B cell (primary cell): Measurements from ENCODE around the gene FRMD6. TPM values are rescaled to one million over a fixed set of nuclear protein-coding genes. Genes with fewer than 3 reads are reported as not detected.

Experiments used
- ATAC-seq: fragments of 200-7000 bp; cut with Tn5 transposase; one replicate; pipeline ENCODE4 v1.10.0; 2021; ENCODE audit warnings: low read depth, mild to moderate bottlenecking, moderate number of reproducible peaks, moderate library complexity
- CTCF ChIA-PET: fragments of 350-600 bp; sonication (Branson Sonifier 250); formaldehyde crosslinking; loops from one replicate; lab custom pipeline; 2021; ENCODE audit warnings: antibody characterized with exemption, inconsistent platforms; lab: Charles Lee
- POLR2A ChIA-PET: fragments of 350-600 bp; sonication (Branson Sonifier 250); formaldehyde crosslinking; loops from one replicate; lab custom pipeline; 2021; ENCODE audit warnings: antibody characterized with exemption; lab: Charles Lee
- DNase-seq: peaks from one replicate; pipeline ENCODE4 v3.0.0; 2013
- H2AFZ ChIP-seq: 2 replicates; pipeline ENCODE4 v1.6.1; 2012; ENCODE audit warnings: mild to moderate bottlenecking, low read depth, low read length; ENCODE audit not compliant: insufficient read depth, poor library complexity, severe bottlenecking
- H3K27ac ChIP-seq, 2 donors: 1 replicate in 1 of 2; 2 replicates in 1 of 2; pipeline ENCODE4 v1.5.1; 2012 to 2013; ENCODE audit warnings: low read length in 2 of 2, mild to moderate bottlenecking in 2 of 2, moderate library complexity in 1 of 2
- H3K27me3 ChIP-seq, 4 experiments: fragments of 200-600 bp in 1 of 4; sonication (generic) in 1 of 4; replicated peaks in 1 of 4; 1 replicate in 2 of 4; 2 replicates in 2 of 4; pipeline versions ENCODE4 v1.6.1 to v1.7.0; 2013 to 2016; ENCODE audit warnings: low read length in 3 of 4, mild to moderate bottlenecking in 2 of 4, mixed read lengths in 1 of 4, moderate library complexity in 1 of 4; ENCODE audit not compliant: insufficient read depth in 4 of 4, control insufficient read depth in 3 of 4; ENCODE audit errors: control extremely low read depth in 1 of 4
- H3K36me3 ChIP-seq, 2 experiments: replicated peaks in 1 of 2; 1 replicate in 1 of 2; 2 replicates in 1 of 2; pipeline versions ENCODE4 v1.6.1 to v1.7.1; 2013; ENCODE audit warnings: low read length in 1 of 2; ENCODE audit not compliant: insufficient read depth in 2 of 2, control insufficient read depth in 1 of 2; ENCODE audit errors: control extremely low read depth in 1 of 2, extremely low read depth in 1 of 2
- H3K4me1 ChIP-seq, 2 donors: fragments of 200-600 bp in 1 of 2; sonication (generic) in 1 of 2; 1 replicate in 1 of 2; 2 replicates in 1 of 2; pipeline versions ENCODE4 v1.5.1 to v1.6.1; 2013 to 2017; ENCODE audit warnings: low read length in 2 of 2; ENCODE audit not compliant: control insufficient read depth in 2 of 2, insufficient read depth in 2 of 2
- H3K4me2 ChIP-seq: replicated peaks from 2 replicates; pipeline ENCODE3; 2012; ENCODE audit warnings: mild to moderate bottlenecking, low read depth, low read length; ENCODE audit not compliant: poor library complexity, severe bottlenecking
- H3K4me3 ChIP-seq, 5 experiments: fragments of 200-600 bp in 1 of 5; sonication (generic) in 1 of 5; 1 replicate in 3 of 5; 2 replicates in 2 of 5; pipeline versions ENCODE4 v1.5.1 to v1.7.0; 2011 to 2016; ENCODE audit warnings: low read length in 4 of 5, mild to moderate bottlenecking in 4 of 5, low read depth in 2 of 5, control low read depth in 1 of 5, moderate library complexity in 1 of 5; ENCODE audit not compliant: insufficient read depth in 1 of 5; ENCODE audit errors: control extremely low read depth in 1 of 5, extremely low read depth in 1 of 5
- H3K79me2 ChIP-seq: fragments of 200-600 bp; sonication (generic); one replicate; pipeline ENCODE4 v1.6.0; 2016; ENCODE audit warnings: low read length; ENCODE audit not compliant: control insufficient read depth, insufficient read depth
- H3K9ac ChIP-seq: fragments of 200-600 bp; sonication (generic); 2 replicates; pipeline ENCODE4 v1.6.1; 2017; ENCODE audit warnings: mild to moderate bottlenecking, low read length, moderate library complexity
- H3K9me3 ChIP-seq, 3 donors: one replicate each; pipeline versions ENCODE4 v1.6.1 to v1.7.1; 2013; ENCODE audit warnings: low read length in 2 of 3; ENCODE audit not compliant: control insufficient read depth in 2 of 3, insufficient read depth in 1 of 3; ENCODE audit errors: control extremely low read depth in 1 of 3
- H4K20me1 ChIP-seq: 2 replicates; pipeline ENCODE4 v1.6.0; 2012; ENCODE audit warnings: mild to moderate bottlenecking, low read length; ENCODE audit not compliant: insufficient read depth, control insufficient read depth, poor library complexity, severe bottlenecking
- H3K27ac Mint-ChIP-seq: one replicate; pipeline ENCODE4 v1.8.0; 2021; ENCODE audit warnings: mixed read lengths
- H3K27me3 Mint-ChIP-seq: one replicate; pipeline ENCODE4 v1.8.0; 2021; ENCODE audit warnings: mixed read lengths
- H3K4me1 Mint-ChIP-seq: one replicate; pipeline ENCODE4 v1.8.0; 2021; ENCODE audit warnings: mixed read lengths
- H3K4me3 Mint-ChIP-seq: one replicate; pipeline ENCODE4 v1.8.0; 2021; ENCODE audit warnings: mixed read lengths
- H3K9me3 Mint-ChIP-seq: one replicate; pipeline ENCODE4 v1.8.0; 2022; ENCODE audit warnings: mixed read lengths; ENCODE audit not compliant: insufficient read depth
- CTCF ChIP-seq: fragments of 200-600 bp; IDR thresholded peaks from one replicate; pipeline ENCODE4 v1.8.0; 2022; ENCODE audit warnings: antibody characterized with exemption, mild to moderate bottlenecking
- EZH2 ChIP-seq: IDR thresholded peaks from 2 replicates; pipeline ENCODE4 v1.6.1; 2012; ENCODE audit warnings: borderline replicate concordance, low read depth, mild to moderate bottlenecking, moderate library complexity, low read length; ENCODE audit not compliant: insufficient read depth, poor library complexity, severe bottlenecking
- WGBS: methylation state at CpG from one replicate; pipeline ENCODE4 v1.1.5; 2013; ENCODE audit warnings: missing lambda C conversion rate; ENCODE audit not compliant: insufficient coverage; 5-methylcytosine and 5-hydroxymethylcytosine counted together
- intact Hi-C: fragments of 100-400 bp; cut with micrococcal nuclease; formaldehyde crosslinking; loops from one replicate; pipeline ENCODE4 v1.10.0; 2022
- polyA plus RNA-seq: library from polyadenylated mRNA; depleted of rRNA; stranded (reverse); fragments of >200 nt; gene quantifications from 2 replicates; pipeline ENCODE4 v1.2.3, GENCODE V29; 2012
- total RNA-seq, 2 donors: library from RNA; stranded (reverse); fragments of 120-200 nt in 1 of 2; gene quantifications; 1 replicate in 1 of 2; 2 replicates in 1 of 2; pipeline versions ENCODE4 v1.2.3 to v1.2.4, GENCODE V29; 2013 to 2022

Gene FRMD6
- total and polyA plus RNA-seq, 2 donors (not counting 1 experiment from before 2014, with no cell fraction given) = 0.03 to 0.30 TPM

- Histone ChIP-seq H3K79me2 (no peaks in the 10 kb centered on the region), H4K20me1 (no peaks in the 10 kb centered on the region), H3K27me3 (no peaks in the 10 kb centered on the region), H3K4me3 (no peak overlapping the region), H3K4me2 (no peak overlapping the region), H2AFZ (no peak overlapping the region), H3K4me1 (no peaks in the 10 kb centered on the region), H3K9ac (no peak overlapping the region), H3K36me3 (no peaks in the 10 kb centered on the region), H3K27ac (no peak overlapping the region), H3K9me3 (no peaks in the 10 kb centered on the region)
- no peaks in the 10 kb centered on the region for H3K9me3 Mint-ChIP-seq
- intact Hi-C loops = no loop called here
- WGBS = no CpG with 5 or more reads among the region's 1 CpG
- H3K27ac Mint-ChIP-seq = no peak overlapping the region
- TF ChIP-seq CTCF = no peak
- no peak for TF ChIP-seq EZH2
- H3K27me3 Mint-ChIP-seq = peaks cover 3% of the 10 kb centered on the region
- no peak overlapping the region for H3K4me3 Mint-ChIP-seq
- no peak for DNase-seq
- ChIA-PET POLR2A (no interaction called here), CTCF (no interaction called here)
- peaks cover 7% of the 10 kb centered on the region for H3K4me1 Mint-ChIP-seq
- no peak for ATAC-seq
These were observed 26.6 kb upstream of the FRMD6 start for GRCh38 chr14:51624955-51625569.

DNA sequence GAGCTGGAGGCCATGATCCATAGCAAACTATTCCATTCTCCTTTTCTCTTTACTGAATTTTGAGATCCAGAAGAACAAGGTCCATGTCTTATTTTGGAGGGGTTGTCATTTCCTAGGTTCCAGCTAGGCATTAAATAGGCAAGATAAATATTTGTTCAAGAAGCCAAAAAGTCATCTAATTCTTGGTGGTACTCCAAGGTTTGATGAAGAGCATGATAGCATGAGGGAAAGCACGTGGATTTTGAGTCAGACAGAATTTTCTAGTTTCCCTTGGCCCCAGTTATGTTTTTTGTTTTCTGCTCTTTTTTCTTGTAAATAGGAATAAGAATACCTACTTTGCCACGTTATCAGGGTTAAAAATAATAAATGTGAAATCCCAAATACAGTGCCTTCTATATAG is 25.5 kb upstream of the FRMD6 start:
- Mint-ChIP-seq H3K4me1 (peaks cover 7% of the 10 kb centered on the region), H3K27ac (no peak overlapping the region), H3K27me3 (peaks cover 4% of the 10 kb centered on the region), H3K9me3 (no peaks in the 10 kb centered on the region), H3K4me3 (no peak overlapping the region)
- Histone ChIP-seq H3K4me1 (no peaks in the 10 kb centered on the region), H3K27ac (no peak overlapping the region), H3K9me3 (no peaks in the 10 kb centered on the region), H3K4me2 (no peak overlapping the region), H3K79me2 (no peaks in the 10 kb centered on the region), H3K4me3 (no peak overlapping the region), H3K9ac (no peak overlapping the region), H3K36me3 (no peaks in the 10 kb centered on the region), H2AFZ (peak overlapping the region; percentile 11), H3K27me3 (no peaks in the 10 kb centered on the region), H4K20me1 (no peaks in the 10 kb centered on the region)
- ChIA-PET CTCF (no interaction called here), POLR2A (no interaction called here)
- ATAC-seq = no peak
- intact Hi-C loops = no loop called here
- TF ChIP-seq EZH2 = no peak
- TF ChIP-seq CTCF = no peak
- DNase-seq = no peak
- 60% methylated on average over 1 of the region's 2 CpGs for WGBS
